ENCODE results near the gene MPPE1. TPM values are rescaled to one million over a fixed set of nuclear protein-coding genes. Genes with fewer than 3 reads are reported as not detected.
A peak's percentile ranks its signal among the peaks of the same experiment; 100 is the strongest.

The MPPE1 gene
- total and polyA plus RNA-seq, 2 experiments from 2014 or later = 45.5 to 59.3 TPM

DNA sequence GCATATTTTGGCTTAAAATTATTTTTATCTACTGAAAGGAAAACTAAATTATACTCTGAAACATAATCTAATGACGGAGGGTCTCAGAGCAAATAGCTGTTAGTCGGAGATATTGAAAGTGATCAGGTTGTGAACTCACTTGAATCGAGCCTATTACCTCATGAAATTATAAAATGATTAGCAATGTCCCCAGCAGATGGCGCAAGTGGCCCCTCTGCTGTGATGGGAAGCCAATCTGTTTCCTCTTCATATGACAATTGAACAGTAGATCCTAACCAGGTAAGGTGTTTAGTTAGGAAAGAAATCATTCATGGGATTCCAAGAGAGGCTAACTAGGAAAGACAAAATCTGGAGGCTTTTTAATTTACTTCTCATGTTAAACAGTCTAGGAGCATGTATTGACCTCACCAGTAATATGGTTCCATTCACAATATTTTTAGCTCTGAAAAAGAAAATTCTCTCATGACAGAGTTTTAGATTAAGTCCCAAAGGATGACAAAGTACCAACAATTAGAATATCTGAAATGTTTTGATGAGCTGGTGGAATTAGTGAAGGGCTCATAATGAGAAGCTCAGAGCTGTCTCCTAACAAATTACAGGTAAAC lies 29.9 kb upstream of the MPPE1 start:
- Histone ChIP-seq H3K4me1 (ENCODE audit: insufficient read depth) (no peaks in the 10 kb centered on the region), H3K36me3 (replicated peaks; ENCODE audit: insufficient read depth, low read depth) (no peaks in the 10 kb centered on the region), H3K79me2 (no peaks in the 10 kb centered on the region), H2AFZ (no peak overlapping the region), H4K20me1 (ENCODE audit: insufficient read depth, poor library complexity, severe bottlenecking) (no peaks in the 10 kb centered on the region), H3K9me3 (ENCODE audit: low read depth) (no peaks in the 10 kb centered on the region), H3K4me2 (no peak overlapping the region), H3K4me3 (no peak overlapping the region), H3K9me2 (replicated peaks; ENCODE audit: insufficient read depth) (no peaks in the 10 kb centered on the region), H3K27ac (no peak overlapping the region), H3K27me3 (no peaks in the 10 kb centered on the region)
- WGBS (ENCODE audit: low lambda C conversion rate, missing lambda C conversion rate) = 6% methylated on average over 4 of the region's 4 CpGs
- DNase-seq (ENCODE audit: low spot score) = peak; percentile 85
- no peak for TF ChIP-seq EZH2 (IDR thresholded peaks at IDR 0.05; ENCODE audit: borderline replicate concordance)
- TF ChIP-seq, protein P1, sequence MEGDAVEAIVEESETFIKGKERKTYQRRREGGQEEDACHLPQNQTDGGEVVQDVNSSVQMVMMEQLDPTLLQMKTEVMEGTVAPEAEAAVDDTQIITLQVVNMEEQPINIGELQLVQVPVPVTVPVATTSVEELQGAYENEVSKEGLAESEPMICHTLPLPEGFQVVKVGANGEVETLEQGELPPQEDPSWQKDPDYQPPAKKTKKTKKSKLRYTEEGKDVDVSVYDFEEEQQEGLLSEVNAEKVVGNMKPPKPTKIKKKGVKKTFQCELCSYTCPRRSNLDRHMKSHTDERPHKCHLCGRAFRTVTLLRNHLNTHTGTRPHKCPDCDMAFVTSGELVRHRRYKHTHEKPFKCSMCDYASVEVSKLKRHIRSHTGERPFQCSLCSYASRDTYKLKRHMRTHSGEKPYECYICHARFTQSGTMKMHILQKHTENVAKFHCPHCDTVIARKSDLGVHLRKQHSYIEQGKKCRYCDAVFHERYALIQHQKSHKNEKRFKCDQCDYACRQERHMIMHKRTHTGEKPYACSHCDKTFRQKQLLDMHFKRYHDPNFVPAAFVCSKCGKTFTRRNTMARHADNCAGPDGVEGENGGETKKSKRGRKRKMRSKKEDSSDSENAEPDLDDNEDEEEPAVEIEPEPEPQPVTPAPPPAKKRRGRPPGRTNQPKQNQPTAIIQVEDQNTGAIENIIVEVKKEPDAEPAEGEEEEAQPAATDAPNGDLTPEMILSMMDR (IDR thresholded peaks at IDR 0.05; ENCODE audit: poor library complexity) = peak; percentile 83

DNA sequence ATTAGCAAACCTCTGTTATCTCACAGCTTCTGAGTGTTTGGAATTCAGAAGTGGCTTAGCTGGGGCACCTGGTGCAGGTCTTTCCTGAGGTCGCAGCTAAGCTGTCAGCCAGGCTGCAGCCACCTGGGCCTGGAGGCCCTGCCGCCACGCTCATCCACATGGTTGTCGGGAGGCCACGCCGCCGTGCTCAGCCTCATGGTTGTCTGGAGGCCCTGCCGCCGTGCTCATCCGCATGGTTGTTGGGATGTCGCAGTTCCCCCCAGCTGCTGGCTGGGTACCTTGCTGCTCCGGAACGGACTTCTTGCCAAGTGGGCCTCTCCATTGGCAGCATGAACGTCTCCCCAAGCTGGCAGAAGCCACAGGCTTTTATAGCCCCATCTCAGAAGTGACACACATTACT lies 24.3 kb upstream of the MPPE1 start:
- DNase-seq (ENCODE audit: low spot score) = no peak
- Histone ChIP-seq H3K27ac (no peak overlapping the region), H3K4me2 (no peak overlapping the region), H3K79me2 (no peaks in the 10 kb centered on the region), H3K4me1 (ENCODE audit: insufficient read depth) (no peaks in the 10 kb centered on the region), H3K9me2 (replicated peaks; ENCODE audit: insufficient read depth) (no peaks in the 10 kb centered on the region), H4K20me1 (ENCODE audit: insufficient read depth, poor library complexity, severe bottlenecking) (no peaks in the 10 kb centered on the region), H3K27me3 (no peaks in the 10 kb centered on the region), H3K4me3 (no peak overlapping the region), H2AFZ (no peak overlapping the region), H3K36me3 (replicated peaks; ENCODE audit: insufficient read depth, low read depth) (no peaks in the 10 kb centered on the region), H3K9me3 (ENCODE audit: low read depth) (no peaks in the 10 kb centered on the region)
- TF ChIP-seq EZH2 (IDR thresholded peaks at IDR 0.05; ENCODE audit: borderline replicate concordance) (no peak), EZH2phosphoT487 (IDR thresholded peaks at IDR 0.05; ENCODE audit: low read depth, severe bottlenecking, unreplicated experiment) (no peak)
- TF ChIP-seq, protein P1 (IDR thresholded peaks at IDR 0.05; ENCODE audit: poor library complexity) = no peak
- 96% methylated on average over 14 of the region's 14 CpGs for WGBS (ENCODE audit: low lambda C conversion rate, missing lambda C conversion rate)

DNA sequence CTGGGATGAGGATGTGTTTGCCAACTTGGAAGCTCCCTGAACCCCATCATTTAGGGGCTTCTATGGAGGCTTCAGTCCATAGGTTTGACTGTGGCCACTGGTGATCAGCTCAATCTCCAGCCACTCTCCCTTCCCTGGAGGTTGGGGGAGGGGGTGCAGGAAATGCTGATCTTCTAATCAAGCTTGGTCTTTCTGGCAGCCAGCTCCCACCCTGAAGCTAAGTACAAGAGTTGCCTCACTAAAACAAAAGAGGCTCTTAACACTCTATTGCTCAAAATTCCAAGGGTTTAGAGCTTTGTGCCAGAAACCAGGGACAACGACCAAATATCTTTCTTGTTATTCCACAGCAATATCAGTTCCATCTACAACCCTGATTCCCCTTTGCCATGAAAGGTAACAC lies 19.4 kb upstream of the MPPE1 start:
- no peak for DNase-seq (ENCODE audit: low spot score)
- no peak overlapping the region for H2AFZ ChIP-seq
- H3K9me2 ChIP-seq (replicated peaks; ENCODE audit: insufficient read depth) = no peaks in the 10 kb centered on the region
- no peaks in the 10 kb centered on the region for H3K36me3 ChIP-seq (replicated peaks; ENCODE audit: insufficient read depth, low read depth)
- no peaks in the 10 kb centered on the region for H3K4me1 ChIP-seq (ENCODE audit: insufficient read depth)
- H4K20me1 ChIP-seq (ENCODE audit: insufficient read depth, poor library complexity, severe bottlenecking) = no peaks in the 10 kb centered on the region
- H3K27me3 ChIP-seq = no peaks in the 10 kb centered on the region
- no peak overlapping the region for H3K4me3 ChIP-seq
- TF ChIP-seq, protein P1 (IDR thresholded peaks at IDR 0.05; ENCODE audit: poor library complexity) = no peak
- no peak for TF ChIP-seq EZH2phosphoT487 (IDR thresholded peaks at IDR 0.05; ENCODE audit: low read depth, severe bottlenecking, unreplicated experiment)
- no peak for TF ChIP-seq EZH2 (IDR thresholded peaks at IDR 0.05; ENCODE audit: borderline replicate concordance)
- no peaks in the 10 kb centered on the region for H3K79me2 ChIP-seq
- 36% methylated on average over 1 of the region's 1 CpG for WGBS (ENCODE audit: low lambda C conversion rate, missing lambda C conversion rate)
- H3K9me3 ChIP-seq (ENCODE audit: low read depth) = no peaks in the 10 kb centered on the region
- no peak overlapping the region for H3K4me2 ChIP-seq
- H3K27ac ChIP-seq = no peak overlapping the region

All from hepatocyte (in vitro differentiated cells).